ENCODE measurements around the gene FBLIM1.

GRCh38 chr1:15808955-15809354 lies 50.4 kb downstream of the FBLIM1 start:
- TF ChIP-seq CTCF (IDR thresholded peaks at IDR 0.05) (no peak), POLR2A (IDR thresholded peaks at IDR 0.05) (no peak)
